Skeletal muscle cell (primary cell): ENCODE data around the gene PUS1.
"Not testable (repeated sequence)": the region's sequence is repeated elsewhere in the genome, so short reads cannot be mapped to it uniquely, and the experiment has no call there.

Experiments
- DNase-seq: peaks from one replicate; pipeline ENCODE4 v3.0.0-alpha.2; 2010; ENCODE audit warnings: low read depth
- H3K4me3 ChIP-seq: 2 replicates; pipeline ENCODE4 v1.5.1; 2011; ENCODE audit warnings: low read depth, mild to moderate bottlenecking, control low read depth, low read length, moderate library complexity

The PUS1 gene

GRCh38 chr12:131928711-131929580 is at the start of gene PUS1:
PUS1 (plus strand) TSS chr12:131929276; CDS start chr12:131929723, 447 bp downstream.
- peak within 1 kb of the TSS; percentile 93 for H3K4me3 ChIP-seq
- DNase-seq, result peak; percentile 78

GRCh38 chr12:131882804-131883520 is 46.1 kb upstream of the PUS1 start:
- no peak for DNase-seq
- no peak overlapping the region for H3K4me3 ChIP-seq

GRCh38 chr12:131883521-131883900 is 45.6 kb upstream of the PUS1 start:
- no peak overlapping the region for H3K4me3 ChIP-seq
- DNase-seq, result no peak

GRCh38 chr12:131885076-131885475 is 44.0 kb upstream of the PUS1 start:
- not testable (repeated sequence) for DNase-seq, H3K4me3 ChIP-seq

- DNase-seq, result no peak
- no peak overlapping the region for H3K4me3 ChIP-seq
These were observed 43.5 kb upstream of the PUS1 start for GRCh38 chr12:131885543-131886057.

GRCh38 chr12:131891722-131892121 is 37.4 kb upstream of the PUS1 start:
- not testable (repeated sequence) for H3K4me3 ChIP-seq

GRCh38 chr12:131892711-131893604 is 36.1 kb upstream of the PUS1 start:
- H3K4me3 ChIP-seq, result no peak overlapping the region
- no peak for DNase-seq

More at GRCh38 chr12:131891722-131892121, 37.4 kb upstream of the PUS1 start:
- not testable (repeated sequence) for DNase-seq

- H3K4me3 ChIP-seq, result peak overlapping the region; percentile 9
- DNase-seq, result no peak
These were observed 35.3 kb upstream of the PUS1 start for GRCh38 chr12:131893605-131894312.

GRCh38 chr12:131894313-131894860 is 34.7 kb upstream of the PUS1 start, which contains the start of gene ULK1:
ULK1 (plus strand) TSS chr12:131894622; CDS start chr12:131895002, 380 bp downstream.
- peak; percentile 60 for DNase-seq
- peak within 1 kb of the TSS; percentile 63 for H3K4me3 ChIP-seq

- no peak for DNase-seq
- H3K4me3 ChIP-seq, result peak overlapping the region; percentile 63
These were observed 34.0 kb upstream of the PUS1 start for GRCh38 chr12:131894981-131895639.

- DNase-seq, result no peak
- H3K4me3 ChIP-seq, result peak overlapping the region; percentile 63
These were observed 33.4 kb upstream of the PUS1 start for GRCh38 chr12:131895640-131896079.

- peak; percentile 66 for DNase-seq
These were observed 32.8 kb upstream of the PUS1 start for GRCh38 chr12:131896080-131896810.

GRCh38 chr12:131896811-131897270 is 32.2 kb upstream of the PUS1 start:
- peak overlapping the region; percentile 63 for H3K4me3 ChIP-seq
- no peak for DNase-seq

More at GRCh38 chr12:131896080-131896810, 32.8 kb upstream of the PUS1 start:
- peak overlapping the region; percentile 63 for H3K4me3 ChIP-seq

GRCh38 chr12:131897276-131897675 is 31.8 kb upstream of the PUS1 start:
- no peak for DNase-seq
- H3K4me3 ChIP-seq, result no peak overlapping the region

GRCh38 chr12:131897875-131898274 is 31.2 kb upstream of the PUS1 start:
- no peak overlapping the region for H3K4me3 ChIP-seq
- no peak for DNase-seq

GRCh38 chr12:131900397-131900796 is 28.7 kb upstream of the PUS1 start:
- no peak for DNase-seq
- no peak overlapping the region for H3K4me3 ChIP-seq
